NCI-H128 (cell line): ENCODE measurements around the gene LUC7L.
"Not testable (repeated sequence)": the region's sequence is repeated elsewhere in the genome, so short reads cannot be mapped to it uniquely, and the experiment has no call there.

Source experiments
- DNase-seq: peaks from one replicate; lab custom pipeline; 2025; ENCODE audit not compliant: unreplicated experiment; lab: John Stamatoyannopoulos, UW

The LUC7L gene

DNA sequence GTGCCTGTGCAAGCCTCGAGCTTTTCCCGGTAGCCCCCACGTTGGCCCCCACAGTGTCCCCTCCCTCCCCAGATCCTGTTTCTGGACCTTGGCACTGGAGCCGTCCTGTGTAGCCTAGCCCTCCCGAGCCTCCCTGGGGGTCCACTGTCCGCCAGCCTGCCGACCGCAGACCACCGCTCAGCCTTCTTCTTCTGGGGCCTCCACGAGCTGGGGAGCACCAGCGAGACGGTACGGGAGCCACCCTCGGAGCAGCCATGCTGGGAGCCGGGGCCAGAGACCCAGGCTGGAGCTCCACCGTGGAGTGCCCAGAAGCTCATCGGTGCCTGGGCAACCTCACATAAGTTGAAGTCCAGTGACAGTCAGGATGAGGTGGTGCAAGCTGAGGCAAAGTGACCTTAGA is 34.7 kb upstream of the LUC7L start:
- DNase-seq, result no peak

DNA sequence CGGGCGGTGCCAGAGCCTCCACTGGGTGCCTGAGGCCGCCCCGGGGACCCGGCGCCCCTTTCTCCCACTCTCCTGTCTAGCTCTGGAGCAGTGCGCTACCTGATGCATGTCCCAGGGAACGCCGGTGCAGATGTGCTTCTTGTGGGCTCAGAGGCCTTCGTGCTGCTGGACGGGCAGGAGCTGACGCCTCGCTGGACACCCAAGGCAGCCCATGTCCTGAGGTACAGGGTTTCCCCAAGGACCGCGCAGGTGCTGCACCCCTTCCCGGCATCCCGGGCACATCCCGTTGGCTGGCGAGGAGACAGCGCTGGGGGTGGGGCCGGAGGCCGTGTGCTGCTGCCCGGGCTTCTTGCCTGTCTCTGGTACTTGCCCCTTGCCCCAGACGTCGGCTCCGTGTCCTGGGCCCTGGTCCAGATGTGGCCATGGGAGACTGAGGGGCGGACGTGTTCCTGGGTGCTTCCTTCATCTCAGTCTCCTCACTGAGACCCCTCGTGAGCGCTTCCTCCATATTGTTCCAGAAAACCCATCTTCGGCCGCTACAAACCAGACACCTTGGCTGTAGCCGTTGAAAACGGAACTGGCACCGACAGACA is 34.0 kb upstream of the LUC7L start:
- no peak for DNase-seq

DNA sequence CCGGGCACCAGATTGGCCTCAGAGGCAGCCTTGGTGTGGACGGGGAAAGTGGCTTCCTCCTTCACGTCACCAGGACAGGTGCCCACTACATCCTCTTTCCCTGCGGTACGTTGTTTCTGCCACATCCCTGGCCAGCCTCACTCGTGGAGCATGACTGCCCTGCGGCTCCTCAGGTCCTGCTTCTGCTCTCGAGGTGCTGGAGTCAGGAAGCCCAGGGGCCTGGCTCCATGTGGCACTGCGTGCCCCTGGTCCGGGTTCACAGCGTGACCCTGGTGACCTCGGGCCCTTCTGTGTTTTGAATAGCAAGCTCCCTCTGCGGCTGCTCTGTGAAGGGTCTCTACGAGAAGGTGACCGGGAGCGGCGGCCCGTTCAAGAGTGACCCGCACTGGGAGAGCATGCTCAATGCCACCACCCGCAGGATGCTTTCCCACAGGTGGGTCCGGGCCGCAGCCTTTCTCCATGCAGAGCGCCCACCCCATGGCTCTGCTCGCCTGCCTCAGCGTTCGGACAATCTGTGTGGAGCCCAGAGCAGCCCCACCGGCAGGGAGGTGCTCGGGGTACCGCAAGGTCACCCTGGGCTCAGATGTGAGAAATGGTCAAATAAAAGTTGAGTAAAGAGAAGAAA is 33.0 kb upstream of the LUC7L start:
- DNase-seq, result no peak

DNA sequence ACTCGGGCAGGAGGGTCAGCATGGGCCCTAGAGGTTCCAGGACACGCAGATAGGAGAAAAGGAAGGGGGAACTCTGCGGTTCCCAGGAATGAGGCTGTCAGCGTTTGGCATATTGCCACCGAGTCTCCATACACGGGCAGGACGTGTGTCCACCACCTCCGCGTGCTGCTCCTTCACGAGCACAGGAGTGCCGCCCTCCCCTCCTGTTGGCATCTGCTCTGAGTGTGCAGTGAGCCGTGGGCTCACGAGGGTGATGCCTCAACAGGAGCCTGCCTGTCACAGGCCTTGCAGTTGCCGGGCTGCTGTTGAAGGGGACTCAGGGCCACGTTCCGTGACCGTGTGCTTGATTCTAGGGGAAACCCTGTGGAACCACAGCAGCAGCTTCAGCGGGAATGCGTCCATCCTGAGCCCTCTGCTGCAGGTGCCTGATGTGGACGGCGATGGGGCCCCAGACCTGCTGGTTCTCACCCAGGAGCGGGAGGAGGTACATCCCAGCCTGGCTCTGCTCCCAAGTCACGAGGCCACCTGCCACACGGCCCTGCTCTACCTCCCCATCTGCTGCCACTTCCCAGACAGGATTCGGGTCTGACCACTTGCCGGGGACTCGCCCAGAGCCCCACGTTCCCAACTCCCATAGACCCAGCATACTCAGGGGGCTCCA is 31.9 kb upstream of the LUC7L start:
- DNase-seq, result no peak

DNA sequence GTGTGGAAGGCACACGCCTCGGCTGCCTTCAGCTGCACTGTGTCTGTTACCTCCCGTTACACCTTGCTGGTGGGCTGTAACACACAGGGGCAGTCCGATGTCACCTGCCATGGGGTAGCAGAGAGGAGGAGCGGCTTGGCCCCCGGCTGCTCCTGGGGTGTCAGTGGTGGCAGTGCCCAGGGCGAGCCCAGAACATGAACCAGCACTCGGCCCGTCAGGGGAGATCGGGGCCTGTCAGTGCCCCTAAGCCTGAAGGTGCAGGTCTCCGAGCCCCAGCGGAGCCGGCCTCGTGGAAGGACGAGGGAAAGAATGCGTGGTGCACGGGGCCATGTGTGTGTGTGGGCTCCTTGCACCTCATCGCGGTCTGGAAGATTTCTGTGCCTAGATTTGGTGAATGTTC is 31.1 kb upstream of the LUC7L start:
- no peak for DNase-seq

DNA sequence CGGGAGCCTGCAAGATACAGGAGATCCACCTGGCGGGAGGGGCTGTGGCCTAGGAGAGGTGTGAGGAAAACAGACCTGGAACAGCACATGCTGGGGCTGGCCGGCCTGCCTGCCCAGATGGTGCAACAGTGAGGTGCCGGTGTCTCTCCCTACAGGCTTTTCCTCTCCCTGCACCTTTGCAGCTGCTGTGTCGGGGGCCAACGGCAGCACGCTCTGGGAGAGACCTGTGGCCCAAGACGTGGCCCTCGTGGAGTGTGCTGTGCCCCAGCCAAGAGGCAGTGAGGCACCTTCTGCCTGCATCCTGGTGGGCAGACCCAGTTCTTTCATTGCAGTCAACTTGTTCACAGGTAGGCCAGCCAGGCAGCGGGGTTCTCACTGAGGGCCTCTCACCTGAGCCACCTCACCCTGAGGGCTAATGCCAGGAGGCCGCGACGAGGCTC is 30.6 kb upstream of the LUC7L start:
- no peak for DNase-seq

DNA sequence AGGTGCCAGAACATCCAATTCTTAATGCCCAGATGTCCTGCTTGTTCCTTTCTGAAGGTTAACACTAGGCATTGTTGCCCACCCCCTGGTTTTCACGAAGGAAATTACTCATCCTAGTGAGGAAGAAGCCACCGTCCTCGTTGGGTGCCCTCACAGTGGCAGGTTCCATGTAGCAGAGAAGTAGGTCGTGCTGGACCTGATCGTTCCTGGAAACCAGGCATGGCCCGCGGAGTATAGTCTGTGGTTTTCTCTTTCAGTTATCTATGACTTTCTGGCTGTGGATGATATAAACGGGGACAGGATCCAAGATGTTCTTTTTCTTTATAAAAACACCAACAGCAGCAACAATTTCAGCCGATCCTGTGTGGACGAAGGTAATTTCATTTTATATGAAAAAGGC is 30.0 kb upstream of the LUC7L start:
- DNase-seq, result no peak

DNA sequence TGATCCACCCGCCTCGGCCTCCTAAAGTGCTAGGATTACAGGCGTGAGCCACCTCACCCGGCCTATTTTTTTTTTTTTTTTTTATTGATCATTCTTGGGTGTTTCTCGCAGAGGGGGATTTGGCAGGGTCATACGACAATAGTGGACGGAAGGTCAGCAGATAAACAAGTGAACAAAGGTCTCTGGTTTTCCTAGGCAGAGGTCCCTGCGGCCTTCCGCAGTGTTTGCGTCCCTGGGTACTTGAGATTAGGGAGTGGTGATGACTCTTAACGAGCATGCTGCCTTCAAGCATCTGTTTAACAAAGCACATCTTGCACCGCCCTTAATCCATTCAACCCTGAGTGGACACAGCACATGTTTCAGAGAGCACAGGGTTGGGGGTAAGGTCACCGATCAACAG is 28.8 kb upstream of the LUC7L start:
- DNase-seq, result not testable (repeated sequence)

DNA sequence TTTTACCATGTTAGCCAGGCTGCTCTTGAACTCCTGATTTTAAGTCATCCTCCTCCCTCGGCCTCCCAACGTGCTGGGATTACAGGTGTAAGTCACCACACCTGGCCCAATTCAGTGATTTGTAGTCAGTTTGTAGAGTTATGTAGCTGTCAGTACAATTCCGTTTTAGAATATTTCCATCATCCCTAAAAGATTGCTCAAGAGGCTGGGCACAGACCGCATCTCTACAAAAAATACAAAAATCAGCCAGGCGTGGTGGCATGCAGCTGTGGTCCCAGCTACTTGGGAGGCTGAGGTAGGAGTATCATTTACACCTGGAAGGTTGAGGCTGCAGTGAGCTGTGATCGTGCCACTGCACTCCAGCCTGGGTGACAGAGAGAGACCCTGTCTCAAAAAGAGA is 25.9 kb upstream of the LUC7L start:
- DNase-seq, result no peak

DNA sequence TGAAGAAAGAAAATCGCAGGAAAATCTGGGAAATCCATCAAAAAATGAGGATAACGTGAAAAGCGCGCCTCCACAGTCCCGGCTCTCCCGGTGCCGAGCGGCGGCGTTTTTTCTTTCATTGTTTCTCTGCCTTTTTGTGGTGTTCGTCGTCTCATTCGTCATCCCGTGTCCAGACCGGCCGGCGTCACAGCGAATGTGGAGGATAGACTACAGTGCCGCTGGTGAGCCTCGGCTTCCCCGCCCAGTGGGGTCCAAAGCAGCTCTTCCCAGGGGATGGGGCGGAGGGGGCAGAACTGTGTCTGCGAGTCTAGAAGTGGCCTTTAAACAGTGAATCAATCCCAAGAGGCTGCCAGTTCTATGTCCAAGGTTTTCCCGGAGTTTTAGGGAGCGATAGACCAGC is 25.2 kb upstream of the LUC7L start:
- DNase-seq, result no peak

DNA sequence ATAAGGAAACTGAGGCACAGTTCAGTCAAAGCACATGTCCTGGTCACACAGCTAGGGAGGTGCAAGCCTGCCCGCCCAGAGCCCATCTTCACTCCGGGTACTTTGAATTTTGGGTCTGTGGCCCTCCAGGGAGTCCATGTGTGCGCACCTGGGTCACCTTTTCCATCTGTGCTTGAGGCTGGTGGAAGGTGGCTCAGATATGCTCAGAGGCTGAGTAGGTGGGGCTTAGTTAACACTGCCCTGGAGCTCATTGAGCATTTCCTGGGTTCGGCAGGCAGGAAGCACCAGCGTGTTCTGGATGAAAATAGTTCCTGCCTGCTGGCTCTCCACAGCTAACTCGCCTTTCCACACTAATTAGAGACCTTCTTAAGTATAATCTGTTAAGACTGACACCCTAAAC is 24.6 kb upstream of the LUC7L start:
- DNase-seq, result no peak

DNA sequence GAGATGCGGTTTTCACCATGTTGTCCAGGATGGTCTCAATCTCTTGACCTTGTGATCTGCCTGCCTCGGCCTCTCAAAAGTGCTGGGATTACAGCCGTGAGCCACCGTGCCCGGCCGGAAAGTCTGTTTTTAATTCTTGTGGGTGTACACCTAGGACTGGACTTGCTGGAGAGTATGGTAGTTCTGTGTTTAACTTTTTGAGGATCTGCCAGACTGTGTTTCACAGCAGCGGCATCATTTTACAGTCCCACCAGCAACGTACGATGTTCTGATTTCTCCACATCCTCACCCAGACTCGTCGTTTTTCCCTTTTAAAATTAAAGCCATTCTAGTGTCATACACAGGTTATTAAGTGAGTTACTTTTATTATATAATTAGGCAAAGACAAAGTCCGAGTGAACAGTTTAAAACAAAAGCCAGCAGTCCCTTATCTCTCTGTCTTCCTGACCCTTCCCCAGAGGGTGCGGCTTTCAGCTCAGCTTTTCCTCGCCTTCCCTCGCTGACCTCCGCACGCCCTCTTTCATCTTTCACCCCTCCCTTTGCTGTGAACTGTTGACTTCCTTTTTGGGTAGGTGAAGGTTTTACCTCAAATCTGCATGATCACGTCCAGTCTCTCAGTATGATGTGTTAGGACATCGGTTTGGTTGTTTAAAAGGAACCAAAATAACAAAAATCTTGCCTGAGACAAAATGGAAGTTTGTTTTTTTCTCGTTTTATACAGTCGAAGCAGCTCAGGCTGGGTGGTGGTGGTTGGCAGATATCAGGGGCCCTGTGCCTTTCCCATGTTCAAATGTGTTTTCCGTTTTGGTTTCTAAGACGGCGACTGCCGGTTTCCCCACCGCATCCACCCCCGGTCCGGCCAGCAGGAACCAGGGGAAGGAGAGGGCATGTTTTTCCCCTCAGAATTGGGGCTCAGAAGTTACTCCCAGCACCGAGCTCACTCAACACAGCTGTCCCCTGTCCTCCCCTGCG is 23.4 kb upstream of the LUC7L start:
- no peak for DNase-seq

DNA sequence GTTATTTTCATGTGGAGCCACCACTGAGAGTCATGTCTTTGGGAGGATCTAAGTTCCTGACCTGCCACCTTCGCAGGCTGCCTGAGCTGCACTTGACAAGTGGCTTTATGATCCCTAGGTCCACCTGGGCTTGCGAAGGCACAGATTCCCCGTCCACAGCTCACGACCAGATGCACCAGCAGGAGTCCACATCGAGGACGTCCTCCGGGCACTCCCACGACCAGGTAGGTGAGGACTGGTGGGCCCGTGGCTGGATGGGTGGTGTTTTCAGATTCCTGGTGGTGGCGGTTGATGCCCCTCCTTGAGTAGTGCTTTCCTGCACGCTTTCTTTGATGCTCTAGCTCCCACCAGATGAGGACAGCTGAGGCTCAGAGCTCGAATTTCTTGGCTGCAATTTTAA is 20.2 kb upstream of the LUC7L start:
- DNase-seq, result no peak

DNA sequence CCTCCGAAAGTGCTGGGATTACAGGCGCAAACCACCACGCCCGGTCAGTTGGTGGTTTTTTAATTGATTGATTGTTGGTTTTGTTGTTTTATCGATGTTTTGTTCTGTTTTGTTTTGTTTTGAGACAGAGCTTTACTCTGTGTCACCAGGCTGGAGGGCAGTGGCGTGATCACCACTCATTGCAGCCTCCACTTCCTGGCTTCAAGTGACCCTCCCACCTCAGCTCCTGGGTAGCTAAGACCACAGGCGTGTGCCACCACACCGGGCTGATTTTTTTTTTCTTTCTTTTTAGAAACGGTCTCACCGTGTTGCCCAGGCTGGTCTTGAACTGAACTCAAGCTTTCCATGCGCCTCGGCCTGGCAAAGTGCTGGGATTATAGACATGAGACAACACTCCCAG is 17.8 kb upstream of the LUC7L start:
- DNase-seq, result no peak

DNA sequence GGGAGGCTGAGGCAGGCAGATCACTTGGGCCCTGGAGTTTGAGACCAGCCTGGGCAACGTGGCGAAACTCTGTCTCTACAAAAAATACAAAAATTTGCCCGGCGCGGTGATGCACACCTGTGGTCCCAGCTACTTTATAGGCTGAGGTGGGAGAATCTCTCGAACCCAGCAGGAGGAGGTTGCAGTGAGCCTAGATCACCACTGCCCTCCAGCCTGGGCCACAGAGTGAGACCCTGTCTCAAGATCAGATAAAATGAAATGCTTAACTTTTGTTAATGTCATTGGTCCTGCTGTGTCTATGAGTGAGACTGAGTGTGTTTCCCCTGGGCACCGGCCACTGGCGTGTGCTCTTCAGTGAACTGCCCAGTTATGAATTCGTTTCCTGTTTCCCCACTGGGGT is 15.9 kb upstream of the LUC7L start:
- no peak for DNase-seq

DNA sequence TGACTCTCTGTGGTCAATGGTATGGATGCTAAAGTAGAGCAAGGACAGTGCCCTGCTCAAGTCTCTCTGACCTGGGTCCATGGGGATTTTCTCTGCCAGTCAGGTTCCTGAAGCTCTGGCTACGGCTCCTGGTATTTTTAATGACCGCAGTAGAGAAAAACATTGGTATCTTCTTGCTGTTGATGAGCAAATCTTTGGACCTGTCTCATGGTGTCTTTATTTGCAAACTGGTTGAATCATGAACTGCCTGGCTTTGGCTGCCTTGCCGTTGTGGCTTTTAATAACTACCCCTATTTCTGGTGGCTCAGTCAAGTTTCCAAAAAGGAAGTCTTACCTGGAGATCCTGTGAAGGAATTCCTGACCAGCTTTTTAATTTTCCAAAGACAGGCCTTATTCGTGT is 14.1 kb upstream of the LUC7L start:
- DNase-seq, result no peak

DNA sequence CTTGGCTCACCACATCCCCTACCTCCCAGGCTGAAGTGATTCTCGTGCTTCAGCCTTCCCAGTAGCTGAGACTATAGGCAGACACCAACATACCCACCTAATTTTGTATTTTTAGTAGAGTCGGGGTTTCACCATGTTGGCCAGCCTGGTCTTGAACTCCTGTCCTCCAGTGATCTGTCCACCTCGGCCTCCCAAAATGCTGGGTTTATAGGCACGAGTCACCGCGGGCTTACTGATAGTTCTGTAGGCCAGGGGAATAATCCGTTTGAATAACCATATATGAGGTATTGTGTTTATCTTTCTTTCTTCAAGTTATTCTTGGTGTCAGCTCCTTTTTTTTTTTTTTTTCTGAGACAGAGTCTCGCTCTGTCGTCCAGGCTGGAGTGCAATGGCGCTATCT is 13.0 kb upstream of the LUC7L start:
- DNase-seq, result no peak

DNA sequence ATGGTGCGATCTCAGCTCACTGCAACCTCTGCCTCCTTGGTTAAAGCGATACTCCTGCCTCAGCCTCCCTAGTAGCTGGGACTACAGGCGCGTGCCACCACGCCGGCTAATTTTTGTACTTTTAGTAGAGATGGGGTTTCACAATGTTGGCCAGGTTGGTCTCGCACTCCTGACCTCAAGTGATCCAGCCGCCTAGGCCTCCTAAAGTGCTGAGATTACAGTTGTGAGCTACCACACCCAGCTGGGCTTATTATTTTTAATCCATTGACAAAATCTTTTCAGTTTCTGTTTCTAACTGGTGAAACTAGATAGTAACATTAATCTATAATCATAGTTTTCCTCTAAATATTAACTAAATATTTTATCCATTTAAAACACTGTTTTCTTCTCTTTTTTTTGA is 11.3 kb upstream of the LUC7L start:
- DNase-seq, result no peak

DNA sequence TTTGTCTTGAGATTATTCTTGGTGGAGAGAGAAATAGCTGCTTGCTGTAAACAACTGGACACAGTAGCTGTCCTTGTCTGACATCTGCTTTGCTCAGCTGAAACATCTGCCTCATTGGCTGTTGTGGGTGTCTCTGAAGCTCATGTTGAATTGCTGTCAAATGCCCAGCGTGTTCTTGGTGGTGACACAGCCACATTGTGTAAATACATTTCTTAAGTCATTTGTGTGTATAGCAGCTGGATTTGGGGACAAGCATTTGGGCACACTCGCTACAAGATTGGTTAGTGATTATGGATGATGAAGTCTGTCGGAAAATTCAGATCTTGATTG is 10.7 kb upstream of the LUC7L start:
- no peak for DNase-seq

DNA sequence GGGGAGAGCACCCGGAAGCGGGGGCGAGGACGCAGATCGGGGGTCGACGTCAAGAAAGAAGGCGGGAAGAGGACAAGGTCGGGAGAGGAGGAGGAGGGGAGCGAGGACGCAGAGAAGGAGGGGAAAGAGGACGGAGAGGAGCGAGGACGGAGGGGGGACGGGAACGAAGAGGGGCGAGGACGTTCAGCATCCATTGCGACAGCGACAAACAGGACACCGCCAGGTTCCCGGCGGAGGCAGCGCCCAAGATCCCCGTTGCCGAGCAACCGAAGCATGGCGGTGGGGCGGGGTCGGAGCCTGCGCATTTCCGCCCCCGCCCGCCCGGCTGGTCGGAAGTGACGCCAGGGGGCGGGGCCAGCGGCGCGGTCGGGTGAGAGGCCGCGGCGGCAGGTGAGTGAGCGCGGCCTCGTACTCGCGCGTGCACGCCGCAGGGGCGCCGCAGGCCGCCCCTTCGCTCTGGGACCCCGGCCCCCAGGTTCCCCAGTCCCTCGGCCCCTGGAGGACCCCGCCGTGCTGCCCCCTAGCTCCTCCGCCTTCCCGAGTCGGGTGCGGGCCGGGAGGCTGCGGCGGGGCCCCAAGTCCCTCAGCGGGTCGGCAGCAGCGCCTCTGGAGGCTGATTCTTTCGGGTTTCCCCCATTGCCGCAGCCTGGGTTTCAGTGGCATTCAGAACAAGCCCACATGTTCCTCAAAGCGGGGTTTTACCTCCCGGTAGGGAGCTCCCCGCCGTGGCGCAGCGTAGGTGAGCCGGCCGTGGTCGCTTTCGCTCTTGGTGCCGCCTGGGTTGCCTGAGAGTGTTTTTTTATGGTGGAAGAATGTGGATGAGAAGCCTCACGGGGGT is 5.4 kb upstream of the LUC7L start, which contains the start of gene FAM234A:
FAM234A (plus strand) TSS at position 354 of the 838 bp plus-strand sequence. CDS start 19,593 bp downstream, outside the sequence.
- DNase-seq, result peak; percentile 76

DNA sequence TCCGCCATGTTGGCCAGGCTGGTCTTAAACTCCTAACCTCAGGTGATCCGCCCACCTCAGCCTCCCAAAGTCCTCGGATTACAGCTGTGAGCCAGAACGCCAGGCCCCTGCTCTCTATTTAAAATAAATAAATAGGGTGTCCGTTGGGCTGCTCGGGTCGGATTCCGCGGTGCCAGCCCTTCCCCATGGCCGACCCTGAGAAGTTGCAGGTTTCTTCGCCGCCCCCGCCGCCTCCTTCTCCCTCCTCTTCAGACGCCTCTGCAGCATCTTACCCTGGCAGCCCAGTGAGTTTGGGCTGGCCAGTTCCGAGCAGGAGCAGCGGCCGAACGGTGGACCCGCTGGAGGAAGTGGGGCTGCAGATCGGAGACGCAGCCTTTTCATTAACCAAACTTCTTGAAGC is 1.7 kb upstream of the LUC7L start:
- no peak for DNase-seq
